HepG2 (cell line): ENCODE data around the gene ETF1. TPM values are rescaled to one million over a fixed set of nuclear protein-coding genes. Genes with fewer than 3 reads are reported as not detected.
A peak's percentile ranks its signal among the peaks of the same experiment; 100 is the strongest.

Experiments
- MED8 ChIP-seq: sonication (generic); formaldehyde crosslinking; IDR thresholded peaks from 2 replicates; pipeline ENCODE4 v1.8.1; 2023; ENCODE audit warnings: mild to moderate bottlenecking, missing genetic modification reagents; ENCODE audit not compliant: insufficient replicate concordance
- NFKBIZ ChIP-seq: IDR thresholded peaks from 2 replicates; pipeline ENCODE4 v1.6.1; 2018; ENCODE audit warnings: missing genetic modification reagents, missing compliant biosample characterization
- PHF5A ChIP-seq: IDR thresholded peaks from one replicate; pipeline ENCODE4 v1.6.1; 2018; ENCODE audit warnings: low read depth, missing genetic modification reagents; ENCODE audit not compliant: unreplicated experiment
- RBAK ChIP-seq: sonication (generic); formaldehyde crosslinking; IDR thresholded peaks from 2 replicates; pipeline ENCODE4 v1.5.1; 2020; ENCODE audit warnings: mild to moderate bottlenecking, missing genetic modification reagents
- ZBTB8A ChIP-seq: sonication (generic); formaldehyde crosslinking; IDR thresholded peaks from 2 replicates; pipeline ENCODE4 v1.4.0; 2020; ENCODE audit warnings: mild to moderate bottlenecking, low read depth, missing genetic modification reagents, borderline replicate concordance
- ZNF12 ChIP-seq: sonication (generic); formaldehyde crosslinking; IDR thresholded peaks from 2 replicates; pipeline ENCODE4 v1.5.0; 2020; ENCODE audit warnings: missing genetic modification reagents
- ZNF616 ChIP-seq: sonication (generic); formaldehyde crosslinking; IDR thresholded peaks from 2 replicates; pipeline ENCODE4 v1.5.0; 2020; ENCODE audit warnings: low read depth, mild to moderate bottlenecking, missing genetic modification reagents
- ZNF652 ChIP-seq: IDR thresholded peaks from 2 replicates; pipeline ENCODE4 v1.6.1; 2016; ENCODE audit warnings: low read depth, borderline replicate concordance
- ZNF720 ChIP-seq: sonication (generic); formaldehyde crosslinking; IDR thresholded peaks from 2 replicates; pipeline ENCODE4 v1.4.0; 2020; ENCODE audit warnings: missing genetic modification reagents
- ZSCAN9 ChIP-seq: IDR thresholded peaks from 2 replicates; pipeline ENCODE4 v1.6.1; 2016; ENCODE audit warnings: borderline replicate concordance
- polyA plus RNA-seq, 8 experiments: library from polyadenylated mRNA; depleted of rRNA in 3 of 8; stranded (reverse) in 7 of 8; unstranded in 1 of 8; fragments of >200 nt; fragmentation: Illumina TruSeq in 4 of 8; extraction: Trizol in 4 of 8; gene quantifications; 2 replicates each; pipeline versions ENCODE4 v1.2.1 to v1.2.3, GENCODE V29; 2011 to 2016; ENCODE audit warnings: low read depth in 4 of 8, missing spikeins in 1 of 8, mixed read lengths in 1 of 8; ENCODE audit not compliant: insufficient read depth in 1 of 8
- total RNA-seq, 5 experiments: library from RNA; depleted of rRNA; stranded (reverse); fragments of >200 nt; fragmentation: Illumina TruSeq; extraction: Trizol; gene quantifications; 2 replicates each; pipeline ENCODE4 v1.2.3, GENCODE V29; 2016; ENCODE audit warnings: low read depth in 1 of 5
- TF ChIP-seq, protein P1 (sequence below): sonication (generic); formaldehyde crosslinking; IDR thresholded peaks from 2 replicates; pipeline ENCODE4 v1.5.0; 2020; ENCODE audit warnings: mild to moderate bottlenecking, missing genetic modification reagents
- TF ChIP-seq, protein P2 (sequence below): sonication (generic); formaldehyde crosslinking; IDR thresholded peaks from 2 replicates; pipeline ENCODE4 v1.4.0; 2020; ENCODE audit warnings: missing genetic modification reagents, borderline replicate concordance
- TF ChIP-seq, protein P3 (sequence below): sonication (generic); formaldehyde crosslinking; IDR thresholded peaks from 2 replicates; pipeline ENCODE4 v1.4.0; 2020; ENCODE audit warnings: missing genetic modification reagents, mild to moderate bottlenecking, borderline replicate concordance
- TF ChIP-seq, protein P4 (sequence below): sonication (generic); formaldehyde crosslinking; IDR thresholded peaks from 2 replicates; pipeline ENCODE4 v1.8.1; 2023; ENCODE audit warnings: mild to moderate bottlenecking, missing genetic modification reagents
- TF ChIP-seq, protein P5 (sequence below): sonication (generic); formaldehyde crosslinking; IDR thresholded peaks from 2 replicates; pipeline ENCODE4 v1.4.0; 2020; ENCODE audit warnings: missing genetic modification reagents, borderline replicate concordance
- TF ChIP-seq, protein P6 (sequence below): sonication (generic); formaldehyde crosslinking; IDR thresholded peaks from 2 replicates; pipeline ENCODE4 v1.5.1; 2020; ENCODE audit warnings: mild to moderate bottlenecking, missing genetic modification reagents, borderline replicate concordance

Gene ETF1
- total and polyA plus RNA-seq, 2 of the 13 experiments (the other 11 are each of a cell fraction or from before 2014, with no cell fraction given): 52.1 to 184 TPM

DNA sequence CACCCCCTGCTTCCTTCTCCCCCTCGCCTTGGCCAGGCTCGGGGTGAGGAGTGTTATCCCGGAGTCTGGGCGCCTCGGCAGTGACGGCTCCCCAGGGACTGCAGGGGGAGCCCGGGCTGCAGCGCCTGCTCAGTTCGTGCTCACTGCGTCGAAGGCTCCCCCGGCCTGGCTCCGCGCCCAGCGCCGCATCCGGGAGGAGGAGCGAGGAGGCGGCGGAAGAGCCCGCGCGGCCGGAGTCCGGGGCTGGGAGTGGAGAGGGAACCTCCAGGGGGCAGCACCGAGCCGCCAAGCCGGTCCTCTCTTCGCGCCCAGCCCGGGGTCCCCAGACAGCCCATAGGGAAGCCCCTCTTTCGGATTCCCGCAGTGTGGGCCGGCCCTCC is 79.0 kb downstream of the ETF1 start (continued):
- TF ChIP-seq, protein P1, sequence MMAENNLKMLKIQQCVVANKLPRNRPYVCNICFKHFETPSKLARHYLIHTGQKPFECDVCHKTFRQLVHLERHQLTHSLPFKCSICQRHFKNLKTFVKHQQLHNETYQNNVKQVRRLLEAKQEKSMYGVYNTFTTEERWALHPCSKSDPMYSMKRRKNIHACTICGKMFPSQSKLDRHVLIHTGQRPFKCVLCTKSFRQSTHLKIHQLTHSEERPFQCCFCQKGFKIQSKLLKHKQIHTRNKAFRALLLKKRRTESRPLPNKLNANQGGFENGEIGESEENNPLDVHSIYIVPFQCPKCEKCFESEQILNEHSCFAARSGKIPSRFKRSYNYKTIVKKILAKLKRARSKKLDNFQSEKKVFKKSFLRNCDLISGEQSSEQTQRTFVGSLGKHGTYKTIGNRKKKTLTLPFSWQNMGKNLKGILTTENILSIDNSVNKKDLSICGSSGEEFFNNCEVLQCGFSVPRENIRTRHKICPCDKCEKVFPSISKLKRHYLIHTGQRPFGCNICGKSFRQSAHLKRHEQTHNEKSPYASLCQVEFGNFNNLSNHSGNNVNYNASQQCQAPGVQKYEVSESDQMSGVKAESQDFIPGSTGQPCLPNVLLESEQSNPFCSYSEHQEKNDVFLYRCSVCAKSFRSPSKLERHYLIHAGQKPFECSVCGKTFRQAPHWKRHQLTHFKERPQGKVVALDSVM (CRISPR knock-in tag): no peak
- TF ChIP-seq ZBTB8A (CRISPR knock-in tag): no peak
- TF ChIP-seq, protein P2, sequence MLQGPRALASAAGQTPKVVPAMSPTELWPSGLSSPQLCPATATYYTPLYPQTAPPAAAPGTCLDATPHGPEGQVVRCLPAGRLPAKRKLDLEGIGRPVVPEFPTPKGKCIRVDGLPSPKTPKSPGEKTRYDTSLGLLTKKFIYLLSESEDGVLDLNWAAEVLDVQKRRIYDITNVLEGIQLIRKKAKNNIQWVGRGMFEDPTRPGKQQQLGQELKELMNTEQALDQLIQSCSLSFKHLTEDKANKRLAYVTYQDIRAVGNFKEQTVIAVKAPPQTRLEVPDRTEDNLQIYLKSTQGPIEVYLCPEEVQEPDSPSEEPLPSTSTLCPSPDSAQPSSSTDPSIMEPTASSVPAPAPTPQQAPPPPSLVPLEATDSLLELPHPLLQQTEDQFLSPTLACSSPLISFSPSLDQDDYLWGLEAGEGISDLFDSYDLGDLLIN (CRISPR knock-in tag): 0 out of 2 replicates have a peak, but pooled peaks have one; percentile 33
- no peak; the same call in 1 of the 2 replicates for TF ChIP-seq ZNF616 (CRISPR knock-in tag)
- TF ChIP-seq, protein P3, sequence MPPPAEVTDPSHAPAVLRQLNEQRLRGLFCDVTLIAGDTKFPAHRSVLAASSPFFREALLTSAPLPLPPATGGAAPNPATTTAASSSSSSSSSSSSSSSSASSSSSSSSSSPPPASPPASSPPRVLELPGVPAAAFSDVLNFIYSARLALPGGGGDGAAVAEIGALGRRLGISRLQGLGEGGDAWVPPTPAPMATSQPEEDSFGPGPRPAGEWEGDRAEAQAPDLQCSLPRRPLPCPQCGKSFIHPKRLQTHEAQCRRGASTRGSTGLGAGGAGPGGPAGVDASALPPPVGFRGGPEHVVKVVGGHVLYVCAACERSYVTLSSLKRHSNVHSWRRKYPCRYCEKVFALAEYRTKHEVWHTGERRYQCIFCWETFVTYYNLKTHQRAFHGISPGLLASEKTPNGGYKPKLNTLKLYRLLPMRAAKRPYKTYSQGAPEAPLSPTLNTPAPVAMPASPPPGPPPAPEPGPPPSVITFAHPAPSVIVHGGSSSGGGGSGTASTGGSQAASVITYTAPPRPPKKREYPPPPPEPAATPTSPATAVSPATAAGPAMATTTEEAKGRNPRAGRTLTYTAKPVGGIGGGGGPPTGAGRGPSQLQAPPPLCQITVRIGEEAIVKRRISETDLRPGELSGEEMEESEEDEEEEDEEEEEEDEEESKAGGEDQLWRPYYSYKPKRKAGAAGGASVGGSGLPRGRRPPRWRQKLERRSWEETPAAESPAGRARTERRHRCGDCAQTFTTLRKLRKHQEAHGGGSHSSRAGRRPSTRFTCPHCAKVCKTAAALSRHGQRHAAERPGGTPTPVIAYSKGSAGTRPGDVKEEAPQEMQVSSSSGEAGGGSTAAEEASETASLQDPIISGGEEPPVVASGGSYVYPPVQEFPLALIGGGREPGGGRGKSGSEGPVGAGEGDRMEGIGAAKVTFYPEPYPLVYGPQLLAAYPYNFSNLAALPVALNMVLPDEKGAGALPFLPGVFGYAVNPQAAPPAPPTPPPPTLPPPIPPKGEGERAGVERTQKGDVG: no peak; the same call in 1 of the 2 replicates
- peak; percentile 46; the same call in 1 of the 2 replicates for TF ChIP-seq ZSCAN9 (CRISPR knock-in tag)
- no peak for TF ChIP-seq RBAK
- TF ChIP-seq, protein P4, sequence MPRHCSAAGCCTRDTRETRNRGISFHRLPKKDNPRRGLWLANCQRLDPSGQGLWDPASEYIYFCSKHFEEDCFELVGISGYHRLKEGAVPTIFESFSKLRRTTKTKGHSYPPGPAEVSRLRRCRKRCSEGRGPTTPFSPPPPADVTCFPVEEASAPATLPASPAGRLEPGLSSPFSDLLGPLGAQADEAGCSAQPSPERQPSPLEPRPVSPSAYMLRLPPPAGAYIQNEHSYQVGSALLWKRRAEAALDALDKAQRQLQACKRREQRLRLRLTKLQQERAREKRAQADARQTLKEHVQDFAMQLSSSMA (CRISPR knock-in tag): no peak
- TF ChIP-seq ZNF12 (CRISPR knock-in tag): 0 out of 2 replicates have a peak, but pooled peaks have one; percentile 9
- TF ChIP-seq NFKBIZ (CRISPR knock-in tag): peak; percentile 54; the same call in 1 of the 2 replicates
- TF ChIP-seq, protein P5, sequence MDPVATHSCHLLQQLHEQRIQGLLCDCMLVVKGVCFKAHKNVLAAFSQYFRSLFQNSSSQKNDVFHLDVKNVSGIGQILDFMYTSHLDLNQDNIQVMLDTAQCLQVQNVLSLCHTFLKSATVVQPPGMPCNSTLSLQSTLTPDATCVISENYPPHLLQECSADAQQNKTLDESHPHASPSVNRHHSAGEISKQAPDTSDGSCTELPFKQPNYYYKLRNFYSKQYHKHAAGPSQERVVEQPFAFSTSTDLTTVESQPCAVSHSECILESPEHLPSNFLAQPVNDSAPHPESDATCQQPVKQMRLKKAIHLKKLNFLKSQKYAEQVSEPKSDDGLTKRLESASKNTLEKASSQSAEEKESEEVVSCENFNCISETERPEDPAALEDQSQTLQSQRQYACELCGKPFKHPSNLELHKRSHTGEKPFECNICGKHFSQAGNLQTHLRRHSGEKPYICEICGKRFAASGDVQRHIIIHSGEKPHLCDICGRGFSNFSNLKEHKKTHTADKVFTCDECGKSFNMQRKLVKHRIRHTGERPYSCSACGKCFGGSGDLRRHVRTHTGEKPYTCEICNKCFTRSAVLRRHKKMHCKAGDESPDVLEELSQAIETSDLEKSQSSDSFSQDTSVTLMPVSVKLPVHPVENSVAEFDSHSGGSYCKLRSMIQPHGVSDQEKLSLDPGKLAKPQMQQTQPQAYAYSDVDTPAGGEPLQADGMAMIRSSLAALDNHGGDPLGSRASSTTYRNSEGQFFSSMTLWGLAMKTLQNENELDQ: no peak
- TF ChIP-seq PHF5A (CRISPR knock-in tag): no peak
- TF ChIP-seq ZNF652 (CRISPR knock-in tag): no peak
- peak; percentile 35 for TF ChIP-seq MED8 (CRISPR knock-in tag)
- TF ChIP-seq, protein P6, sequence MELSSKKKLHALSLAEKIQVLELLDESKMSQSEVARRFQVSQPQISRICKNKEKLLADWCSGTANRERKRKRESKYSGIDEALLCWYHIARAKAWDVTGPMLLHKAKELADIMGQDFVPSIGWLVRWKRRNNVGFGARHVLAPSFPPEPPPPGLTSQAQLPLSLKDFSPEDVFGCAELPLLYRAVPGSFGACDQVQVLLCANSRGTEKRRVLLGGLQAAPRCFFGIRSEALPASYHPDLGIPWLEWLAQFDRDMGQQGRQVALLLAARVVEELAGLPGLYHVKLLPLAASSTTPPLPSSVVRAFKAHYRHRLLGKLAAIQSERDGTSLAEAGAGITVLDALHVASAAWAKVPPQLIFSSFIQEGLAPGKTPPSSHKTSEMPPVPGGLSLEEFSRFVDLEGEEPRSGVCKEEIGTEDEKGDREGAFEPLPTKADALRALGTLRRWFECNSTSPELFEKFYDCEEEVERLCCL: no peak
- TF ChIP-seq ZNF720 (CRISPR knock-in tag): no peak
